Kidney epithelial cell (primary cell): Measurements from ENCODE around the gene TEKT3. TPM values are rescaled to one million over a fixed set of nuclear protein-coding genes. Genes with fewer than 3 reads are reported as not detected.

Experiments used
- DNase-seq: peaks from one replicate; pipeline ENCODE4 v3.0.0-alpha.2; 2010; ENCODE audit warnings: low read depth
- H3K27me3 ChIP-seq: 2 replicates; pipeline ENCODE4 v1.6.0; 2011; ENCODE audit warnings: low read length; ENCODE audit not compliant: control insufficient read depth, insufficient read depth
- H3K36me3 ChIP-seq: 2 replicates; pipeline ENCODE4 v1.5.1; 2011; ENCODE audit warnings: low read length; ENCODE audit not compliant: control insufficient read depth, insufficient read depth
- H3K4me3 ChIP-seq: 2 replicates; pipeline ENCODE4 v1.5.1; 2011; ENCODE audit warnings: low read depth, mild to moderate bottlenecking, control low read depth, low read length
- CTCF ChIP-seq: IDR thresholded peaks from 2 replicates; pipeline ENCODE4 v1.5.1; 2011; ENCODE audit warnings: mild to moderate bottlenecking, moderate library complexity, low read length, control low read depth, inconsistent platforms; ENCODE audit not compliant: insufficient read depth, poor library complexity, severe bottlenecking
- total RNA-seq: library from RNA; depleted of rRNA; stranded (reverse); fragments of >200 nt; gene quantifications from 2 replicates; pipeline ENCODE4 v1.2.3, GENCODE V29; 2015

Gene TEKT3
- total RNA-seq, 1 donor from 2014 or later: not detected

DNA sequence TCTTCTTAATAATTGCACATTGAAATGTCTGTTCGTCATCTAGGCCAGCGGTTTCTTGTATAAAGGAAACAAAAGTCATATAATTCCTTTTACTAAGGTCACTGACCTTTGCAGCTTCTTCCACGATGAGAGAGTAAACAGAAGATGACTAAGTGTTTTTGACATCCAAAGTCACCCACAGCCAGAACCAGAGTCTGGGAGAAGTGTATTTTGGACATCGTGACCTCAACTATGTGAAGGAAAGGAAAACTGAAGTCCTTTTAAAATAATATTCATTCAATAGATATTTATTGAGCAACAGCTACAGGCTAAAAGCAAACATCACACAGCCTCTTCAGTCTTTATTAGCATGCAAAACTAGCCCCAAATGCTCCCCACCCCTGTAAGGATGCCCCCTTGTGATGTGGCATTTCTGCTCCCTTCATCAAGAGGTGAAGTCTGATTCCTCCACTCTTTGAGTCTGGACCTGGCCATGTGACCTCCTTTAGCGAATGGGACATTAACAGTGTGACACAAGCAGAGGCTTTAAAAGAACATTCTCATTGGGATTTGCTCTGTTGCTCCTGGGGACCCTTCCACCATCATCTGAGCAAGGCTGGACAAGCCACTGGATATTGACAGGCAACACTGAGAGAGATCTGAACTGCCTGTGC is 68.1 kb downstream of the TEKT3 start:
- no peak overlapping the region for H3K4me3 ChIP-seq
- no peaks in the 10 kb centered on the region for H3K36me3 ChIP-seq
- no peak for TF ChIP-seq CTCF
- no peaks in the 10 kb centered on the region for H3K27me3 ChIP-seq
- DNase-seq: no peak

DNA sequence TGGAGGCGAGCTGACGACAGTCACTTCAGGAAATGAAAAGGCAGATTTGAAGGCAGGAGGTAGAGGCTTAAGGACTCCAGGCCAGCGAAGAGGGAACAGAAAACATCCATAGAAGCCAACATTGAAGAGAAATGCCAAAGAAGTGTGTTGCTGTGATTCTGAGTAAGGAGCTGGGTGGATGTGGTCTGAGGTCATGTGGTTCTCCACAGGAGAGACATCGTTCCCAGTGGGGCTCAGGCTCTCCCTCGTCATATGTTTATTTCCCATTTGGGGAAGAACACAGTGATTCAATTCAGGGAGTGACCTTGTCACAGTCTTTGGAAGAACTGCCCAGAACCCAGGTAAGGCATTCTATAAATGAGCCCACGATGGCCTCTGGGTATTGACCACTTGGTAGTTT is 69.7 kb downstream of the TEKT3 start:
- no peaks in the 10 kb centered on the region for H3K36me3 ChIP-seq
- no peak for DNase-seq

GRCh38 chr17:15270628-15271381 is 70.6 kb downstream of the TEKT3 start:
- H3K4me3 ChIP-seq: no peak overlapping the region
- TF ChIP-seq CTCF: no peak
- no peaks in the 10 kb centered on the region for H3K36me3 ChIP-seq
- no peak for DNase-seq
- H3K27me3 ChIP-seq: peaks cover 3% of the 10 kb centered on the region

More for the DNA sequence above, 69.7 kb downstream of the TEKT3 start:
- TF ChIP-seq CTCF: no peak
- H3K4me3 ChIP-seq: no peak overlapping the region
- no peaks in the 10 kb centered on the region for H3K27me3 ChIP-seq

DNA sequence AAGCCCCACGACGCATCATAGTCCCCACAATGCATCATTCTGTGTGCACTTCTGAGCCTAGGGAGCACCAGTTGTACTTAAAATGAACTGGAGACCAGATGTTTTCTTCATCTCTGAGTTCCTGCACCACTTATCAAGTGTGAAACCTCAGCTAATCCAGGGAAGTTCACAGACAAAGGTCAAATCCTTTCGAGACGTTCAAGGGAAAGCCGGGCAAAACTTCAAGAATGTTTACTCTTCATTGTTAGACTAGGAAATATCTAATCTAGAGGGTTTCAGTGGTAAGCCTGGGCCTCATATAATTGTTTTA is 71.7 kb downstream of the TEKT3 start:
- H3K4me3 ChIP-seq: no peak overlapping the region
- H3K27me3 ChIP-seq: peaks cover 5% of the 10 kb centered on the region
- no peak for DNase-seq
- no peaks in the 10 kb centered on the region for H3K36me3 ChIP-seq
- TF ChIP-seq CTCF: no peak

DNA sequence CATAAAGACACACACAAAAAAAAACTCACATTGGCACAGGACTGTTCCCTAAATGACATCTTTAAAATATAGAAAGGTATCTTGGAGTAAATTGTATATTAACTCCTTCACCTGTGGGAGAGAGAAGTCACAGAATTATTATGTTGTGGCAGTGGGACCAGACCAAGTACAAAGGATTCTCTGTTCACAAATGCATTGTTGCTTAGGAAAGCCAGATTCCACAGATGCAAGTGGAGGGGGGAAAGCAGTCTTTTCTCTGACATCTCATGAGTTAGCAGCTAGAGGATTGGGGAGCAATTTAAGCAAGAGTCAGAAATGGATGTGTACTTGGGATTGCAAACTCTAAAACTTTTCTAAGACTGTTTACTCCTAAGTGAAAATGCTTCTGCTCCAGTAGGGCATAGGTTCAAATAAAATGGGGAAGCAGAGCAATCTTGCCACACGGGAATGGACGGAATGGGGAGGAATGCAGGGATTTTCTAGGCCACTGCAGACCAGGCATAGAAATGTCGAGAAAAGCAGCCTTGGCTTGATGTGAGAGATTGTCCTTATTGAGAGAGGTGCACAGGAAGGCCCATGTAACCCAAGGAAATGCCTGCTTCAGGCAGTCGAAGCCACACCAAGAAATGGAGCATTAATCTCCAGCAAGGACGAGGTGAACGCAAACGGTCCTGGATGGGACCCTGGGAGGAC is 72.2 kb downstream of the TEKT3 start:
- DNase-seq: no peak
- Histone ChIP-seq H3K4me3 (no peak overlapping the region), H3K36me3 (no peaks in the 10 kb centered on the region), H3K27me3 (peaks cover 7% of the 10 kb centered on the region)
- TF ChIP-seq CTCF: no peak
